ENCODE measurements around the gene HS1BP3. TPM values are rescaled to one million over a fixed set of nuclear protein-coding genes. Genes with fewer than 3 reads are reported as not detected.
A peak's percentile ranks its signal among the peaks of the same experiment; 100 is the strongest.

Gene HS1BP3
- polyA plus RNA-seq, 3 donors = 14.1 to 24.9 (median 21.0) TPM

- no peak for DNase-seq (ENCODE audit: extremely low read depth in 1 of 11, low read depth in 9 of 11, low spot score in 4 of 11)
Observed at GRCh38 chr2:20640411-20641122, 10.3 kb downstream of the HS1BP3 start.

DNA sequence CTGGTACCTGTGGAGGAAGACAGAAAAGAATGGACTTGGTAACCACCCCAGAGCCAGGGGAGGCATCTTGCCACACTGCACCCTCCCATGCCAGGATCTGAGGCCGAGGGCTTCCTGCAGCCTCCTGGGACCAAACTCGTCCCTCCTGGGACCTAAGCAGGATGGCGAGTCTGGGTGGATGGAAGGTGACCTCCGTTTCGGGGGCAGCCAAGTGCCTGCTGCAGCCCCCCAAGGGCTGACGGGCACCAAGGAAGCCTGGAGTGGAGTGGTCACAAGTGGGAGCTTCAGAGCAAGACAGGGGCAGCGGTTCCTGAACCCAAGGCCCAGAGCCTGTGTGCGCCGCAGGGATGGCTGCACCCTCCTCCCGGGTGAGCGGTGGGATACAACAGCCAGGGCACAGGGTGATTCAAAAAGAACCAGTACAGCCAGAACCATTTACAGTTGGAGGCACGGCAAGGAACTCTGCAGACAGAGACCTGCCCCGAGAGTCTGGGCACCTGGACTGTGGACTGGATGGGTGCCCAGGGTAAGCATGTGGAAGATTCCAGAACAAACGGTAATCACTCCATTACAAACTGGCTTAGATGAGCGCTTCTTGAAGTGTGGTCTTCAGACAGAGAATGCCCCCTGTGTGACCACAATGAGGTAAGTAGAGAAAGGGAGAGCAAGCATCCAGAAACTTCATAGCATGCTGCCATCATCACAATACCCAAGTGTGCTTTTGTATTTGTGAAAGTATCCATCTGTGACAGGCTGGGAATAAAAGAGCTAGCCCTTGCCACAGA lies 12.1 kb downstream of the HS1BP3 start:
- no peak for DNase-seq (ENCODE audit: extremely low read depth in 1 of 11, low read depth in 9 of 11, low spot score in 4 of 11)

DNA sequence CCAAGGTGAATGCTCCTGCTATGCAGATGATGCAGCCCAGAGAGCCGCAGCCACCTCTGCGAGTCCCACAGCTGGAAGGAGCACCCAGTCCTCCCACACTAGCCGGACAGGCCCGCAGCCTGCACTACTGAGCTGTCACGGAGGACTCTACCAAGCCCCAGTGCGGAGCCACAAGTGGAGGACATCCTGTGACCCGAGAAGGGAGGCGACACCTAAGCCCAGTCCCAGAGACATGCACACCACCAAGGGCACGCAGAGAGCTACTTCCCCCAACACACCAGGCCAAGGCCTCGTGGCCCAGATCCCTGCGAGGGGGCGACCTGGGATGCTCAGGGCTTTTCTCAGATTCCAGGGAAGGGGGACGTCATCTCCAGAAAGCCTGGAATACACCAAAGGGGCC lies 12.9 kb downstream of the HS1BP3 start:
- DNase-seq (ENCODE audit: extremely low read depth in 1 of 11, low read depth in 9 of 11, low spot score in 4 of 11) = no peak

GRCh38 chr2:20637147-20637546 lies 13.8 kb downstream of the HS1BP3 start:
- no peak for DNase-seq (ENCODE audit: extremely low read depth in 1 of 11, low read depth in 9 of 11, low spot score in 4 of 11)

GRCh38 chr2:20635675-20636584 lies 15.0 kb downstream of the HS1BP3 start:
- peak in 6 of 11 donors; percentile 67 to 82 (median 76) for DNase-seq (ENCODE audit: extremely low read depth in 1 of 11, low read depth in 9 of 11, low spot score in 4 of 11)

- no peak for DNase-seq (ENCODE audit: extremely low read depth in 1 of 11, low read depth in 9 of 11, low spot score in 4 of 11)
Observed at GRCh38 chr2:20635113-20635510, 15.8 kb downstream of the HS1BP3 start.

DNA sequence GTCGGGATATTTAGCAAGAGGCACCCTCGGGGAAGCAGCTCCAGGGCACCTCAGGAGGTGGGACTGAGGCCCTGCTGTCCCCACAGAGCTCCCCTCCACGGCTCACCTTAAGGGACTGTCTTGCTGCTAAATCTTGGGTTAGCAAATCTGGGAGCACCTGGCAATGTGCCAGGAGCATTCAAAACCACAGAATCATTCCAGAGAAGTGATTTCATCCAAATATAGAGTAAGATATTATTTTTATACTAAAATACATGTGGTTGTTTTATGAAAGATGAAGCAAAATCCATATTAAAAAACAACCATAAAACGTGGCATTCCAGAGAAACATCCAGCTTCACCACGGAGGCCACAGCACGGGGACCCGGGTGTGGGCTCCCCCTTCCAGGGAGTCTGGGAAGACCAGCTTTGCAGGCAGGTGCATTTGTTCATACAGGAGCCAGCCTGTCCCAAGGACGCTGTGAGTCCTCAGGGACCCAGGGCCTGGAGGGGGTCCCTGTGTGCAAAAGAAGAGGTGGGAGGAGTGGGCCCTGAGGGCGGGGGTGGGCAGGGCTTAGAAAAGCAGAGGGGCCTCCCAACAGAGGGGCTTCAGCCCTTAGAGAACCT lies 16.3 kb downstream of the HS1BP3 start:
- no peak for DNase-seq (ENCODE audit: extremely low read depth in 1 of 11, low read depth in 9 of 11, low spot score in 4 of 11)

DNA sequence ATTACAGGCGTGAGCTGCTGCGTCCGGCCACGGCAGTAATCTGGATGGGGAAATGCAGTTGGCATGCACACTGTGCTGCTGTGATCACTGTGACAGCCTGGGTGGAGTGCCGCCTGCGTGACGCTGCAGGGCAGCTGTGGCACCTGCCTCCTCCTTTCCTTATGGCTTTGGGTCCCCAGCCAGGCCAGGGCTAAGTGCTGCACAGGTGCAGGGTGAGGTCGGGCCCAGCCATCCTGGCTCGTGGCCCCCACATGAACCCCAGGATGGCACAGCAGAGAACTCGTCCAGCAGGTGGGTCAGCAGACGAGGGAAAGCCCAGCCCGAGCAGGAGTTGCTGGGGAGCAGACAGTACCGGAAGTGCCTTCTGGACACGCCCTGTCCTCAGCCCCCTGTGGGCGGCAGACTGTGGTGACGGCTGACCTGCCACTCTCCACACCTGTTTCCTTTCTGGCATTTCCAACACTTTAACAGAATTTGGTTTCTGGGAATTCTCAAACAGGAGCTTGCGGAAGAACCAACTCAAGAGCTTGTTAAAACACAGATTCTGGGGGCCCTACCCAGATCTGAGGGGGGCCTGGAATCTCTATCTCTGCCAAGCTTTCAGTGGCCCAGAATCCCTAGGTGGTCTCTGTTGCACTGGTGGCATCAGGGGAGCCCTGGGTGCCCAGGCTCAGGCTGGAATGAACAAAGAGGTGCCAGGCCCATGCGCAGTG lies 16.9 kb downstream of the HS1BP3 start:
- DNase-seq (ENCODE audit: extremely low read depth in 1 of 11, low read depth in 9 of 11, low spot score in 4 of 11) = no peak

DNA sequence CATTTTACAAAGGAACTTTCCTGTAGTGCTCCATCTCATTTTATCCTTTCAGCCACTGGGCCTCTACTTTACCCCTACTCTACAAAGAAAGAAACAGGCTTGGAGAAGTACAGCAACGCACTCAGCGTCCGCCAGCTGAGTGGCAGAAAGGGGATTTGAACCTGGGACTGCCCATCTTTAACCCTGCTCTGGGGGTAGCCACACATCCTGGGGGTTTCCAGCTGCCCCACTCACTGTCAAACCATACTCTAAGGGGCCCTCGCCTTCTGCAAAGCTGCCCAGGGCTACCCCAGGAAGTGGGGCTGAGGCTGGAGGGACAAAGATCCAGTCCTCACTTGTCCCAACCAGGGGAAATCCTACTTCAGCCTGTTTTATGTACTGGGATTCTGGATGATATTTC lies 17.9 kb downstream of the HS1BP3 start:
- DNase-seq (ENCODE audit: extremely low read depth in 1 of 11, low read depth in 9 of 11, low spot score in 4 of 11) = no peak

- DNase-seq (ENCODE audit: extremely low read depth in 1 of 11, low read depth in 9 of 11, low spot score in 4 of 11) = no peak
Observed at GRCh38 chr2:20632446-20632990, 18.4 kb downstream of the HS1BP3 start.

DNA sequence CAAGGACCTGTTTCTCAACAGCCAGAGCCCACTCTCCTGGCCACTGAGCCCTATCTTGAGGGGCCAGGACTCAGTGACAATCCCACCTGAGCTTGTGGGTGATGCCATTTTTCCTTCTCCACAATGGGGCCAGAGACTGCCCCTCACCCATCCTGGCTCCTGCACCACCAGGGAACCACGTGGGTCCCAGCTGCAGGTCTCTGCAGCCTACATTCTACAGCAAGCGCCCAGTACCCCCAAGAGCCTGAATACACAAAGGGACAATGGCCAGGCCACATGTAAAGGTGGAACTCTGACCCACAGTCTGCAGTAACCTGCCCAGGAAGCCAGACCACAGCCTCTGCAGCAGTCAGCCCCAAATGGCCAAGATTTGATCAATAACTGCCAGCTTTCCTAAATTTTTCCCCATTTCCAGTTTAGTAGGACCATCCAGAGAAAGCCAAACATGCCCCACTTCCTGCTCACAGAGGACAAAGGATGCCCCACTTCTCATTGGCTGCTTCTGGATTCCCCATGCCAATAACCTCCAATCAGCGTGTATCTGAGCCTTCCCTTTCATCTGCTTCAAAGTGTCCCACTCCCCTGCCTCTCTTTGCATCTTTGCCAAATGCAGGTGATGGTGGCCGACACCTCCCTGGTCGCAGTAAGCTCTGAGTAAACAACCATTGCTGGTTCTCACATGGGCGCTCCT lies 19.1 kb downstream of the HS1BP3 start:
- DNase-seq (ENCODE audit: extremely low read depth in 1 of 11, low read depth in 9 of 11, low spot score in 4 of 11) = no peak

DNA sequence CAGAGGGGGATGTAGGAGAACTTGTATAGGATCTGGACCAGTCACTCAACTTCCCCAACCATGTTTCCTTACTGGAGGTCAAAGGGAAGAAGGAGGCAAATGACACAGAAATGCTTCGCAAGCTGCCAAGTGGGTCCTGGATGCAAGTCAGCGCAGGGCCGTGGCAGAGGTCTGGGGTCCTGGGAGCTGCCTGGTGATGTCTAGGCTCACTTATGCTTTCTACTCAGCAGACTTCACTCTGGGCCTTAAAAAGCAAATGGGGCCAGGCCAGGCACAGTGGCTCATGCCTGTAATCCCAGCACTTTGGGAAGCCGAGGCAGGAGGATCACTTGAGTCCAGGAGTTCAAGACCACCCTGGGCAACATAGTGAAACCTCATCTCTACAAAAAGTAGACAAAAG lies 19.9 kb downstream of the HS1BP3 start:
- no peak for DNase-seq (ENCODE audit: extremely low read depth in 1 of 11, low read depth in 9 of 11, low spot score in 4 of 11)

DNA sequence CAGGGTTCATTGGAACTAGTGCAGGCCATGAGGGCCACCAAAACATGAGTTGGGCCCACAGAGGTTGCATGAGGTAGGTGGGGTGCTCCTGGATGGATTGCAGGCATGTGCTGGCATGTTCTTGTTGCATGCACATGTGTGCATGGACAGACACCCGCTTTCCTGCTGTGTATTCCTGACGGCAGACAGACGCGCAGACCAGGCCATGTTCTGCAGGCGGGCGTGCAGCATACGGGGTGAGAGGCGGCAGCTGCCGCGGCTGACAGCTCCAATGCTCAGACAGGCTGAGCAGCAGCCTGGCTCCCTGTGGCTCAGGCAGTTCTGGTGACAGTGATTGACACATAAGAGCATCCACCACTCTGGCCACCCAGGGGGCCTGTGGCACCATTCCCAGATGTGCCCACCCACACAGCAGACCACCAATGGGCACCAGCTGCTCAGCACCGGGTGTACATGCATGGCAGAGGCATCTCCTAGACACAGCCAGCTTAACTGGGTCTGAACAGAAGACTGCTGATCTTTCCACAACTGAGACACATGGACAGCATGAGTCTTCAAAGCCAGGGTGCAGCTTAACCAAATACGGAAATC lies 21.2 kb downstream of the HS1BP3 start:
- DNase-seq (ENCODE audit: extremely low read depth in 1 of 11, low read depth in 9 of 11, low spot score in 4 of 11) = no peak

- DNase-seq (ENCODE audit: extremely low read depth in 1 of 11, low read depth in 9 of 11, low spot score in 4 of 11) = no peak
Observed at GRCh38 chr2:20629181-20629580, 21.7 kb downstream of the HS1BP3 start.

GRCh38 chr2:20627712-20628380 lies 23.1 kb downstream of the HS1BP3 start:
- DNase-seq (ENCODE audit: extremely low read depth in 1 of 11, low read depth in 9 of 11, low spot score in 4 of 11) = no peak

DNA sequence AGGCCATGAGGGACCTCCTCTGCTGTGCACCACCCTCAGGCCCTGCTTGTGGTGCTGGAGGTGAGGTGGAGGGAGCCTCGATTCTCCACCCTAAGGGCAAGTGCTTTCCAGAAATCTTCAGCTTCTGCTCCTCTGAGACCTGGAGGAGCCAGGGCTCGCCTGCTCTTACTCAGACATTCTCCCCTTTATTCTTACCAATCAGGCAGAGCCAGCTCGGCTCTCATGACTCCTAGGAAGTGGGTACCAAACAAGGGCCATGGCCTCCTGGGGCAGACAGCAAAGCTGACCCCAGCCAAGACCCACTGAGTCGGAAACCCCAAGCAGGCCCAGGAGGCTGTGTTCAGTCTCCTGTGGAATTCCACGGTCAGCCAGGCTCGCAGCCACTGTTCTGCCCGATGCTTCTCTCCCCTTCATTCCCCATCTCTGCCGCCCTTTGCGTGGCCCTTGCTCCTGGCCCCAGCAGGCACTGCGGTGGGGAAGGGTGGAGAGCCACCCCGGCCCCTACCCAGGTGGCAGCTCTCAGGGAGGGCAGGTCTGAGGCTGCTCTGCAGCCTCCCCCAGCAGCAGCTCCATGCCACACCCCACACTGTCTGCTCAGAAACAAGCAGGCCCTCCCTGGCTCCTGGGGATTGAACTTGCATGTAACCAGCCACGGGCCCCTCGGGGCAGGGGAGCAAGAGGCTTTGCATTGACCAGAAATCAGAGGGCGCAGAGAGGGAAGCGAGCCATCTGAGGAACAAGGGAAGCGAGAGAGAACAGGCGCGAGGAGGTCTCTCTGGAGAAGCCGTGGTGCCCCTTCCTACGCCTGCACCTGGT lies 24.0 kb downstream of the HS1BP3 start:
- no peak for DNase-seq (ENCODE audit: extremely low read depth in 1 of 11, low read depth in 9 of 11, low spot score in 4 of 11)

Measured in renal cortex interstitium (tissue), 11 donors.